GM12875 (cell line): ENCODE measurements around the gene GUCA1A.
"Not testable (repeated sequence)": the region's sequence is repeated elsewhere in the genome, so short reads cannot be mapped to it uniquely, and the experiment has no call there.

ENCODE experiments used
- H3K4me3 ChIP-seq: one replicate; pipeline ENCODE4 v1.5.1; 2011; ENCODE audit warnings: low read depth, low read length, control low read depth
- CTCF ChIP-seq: IDR thresholded peaks from 2 replicates; pipeline ENCODE4 v1.5.1; 2011; ENCODE audit warnings: low read depth, mild to moderate bottlenecking, control low read depth, inconsistent platforms, low read length, moderate library complexity, borderline replicate concordance; ENCODE audit not compliant: insufficient read depth

Gene GUCA1A

GRCh38 chr6:42193491-42193894 is 20.3 kb downstream of the GUCA1A start:
- TF ChIP-seq CTCF: no peak
- no peak overlapping the region for H3K4me3 ChIP-seq

DNA sequence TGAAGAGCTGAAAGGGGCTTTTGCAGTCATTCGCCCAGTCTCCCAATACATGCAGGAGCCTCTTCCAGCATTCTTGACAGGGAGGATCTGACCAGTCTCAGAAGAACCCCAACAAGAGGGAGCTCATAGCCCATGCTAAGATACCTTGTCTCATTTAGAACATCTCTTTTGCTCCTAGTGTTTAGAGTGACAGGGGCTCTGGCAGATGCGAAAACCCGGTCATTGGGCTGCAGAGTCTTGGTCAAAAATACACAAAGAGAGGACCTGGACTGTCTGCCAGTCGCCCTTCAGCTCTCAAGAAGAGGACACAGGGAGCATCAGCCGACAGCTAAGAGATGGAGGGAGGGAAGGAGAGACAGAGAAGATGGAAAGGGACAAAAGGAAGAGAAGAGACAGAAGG is 20.9 kb downstream of the GUCA1A start:
- TF ChIP-seq CTCF: no peak
- H3K4me3 ChIP-seq: no peak overlapping the region

GRCh38 chr6:42195415-42195814 is 22.3 kb downstream of the GUCA1A start:
- H3K4me3 ChIP-seq: no peak overlapping the region
- no peak for TF ChIP-seq CTCF

DNA sequence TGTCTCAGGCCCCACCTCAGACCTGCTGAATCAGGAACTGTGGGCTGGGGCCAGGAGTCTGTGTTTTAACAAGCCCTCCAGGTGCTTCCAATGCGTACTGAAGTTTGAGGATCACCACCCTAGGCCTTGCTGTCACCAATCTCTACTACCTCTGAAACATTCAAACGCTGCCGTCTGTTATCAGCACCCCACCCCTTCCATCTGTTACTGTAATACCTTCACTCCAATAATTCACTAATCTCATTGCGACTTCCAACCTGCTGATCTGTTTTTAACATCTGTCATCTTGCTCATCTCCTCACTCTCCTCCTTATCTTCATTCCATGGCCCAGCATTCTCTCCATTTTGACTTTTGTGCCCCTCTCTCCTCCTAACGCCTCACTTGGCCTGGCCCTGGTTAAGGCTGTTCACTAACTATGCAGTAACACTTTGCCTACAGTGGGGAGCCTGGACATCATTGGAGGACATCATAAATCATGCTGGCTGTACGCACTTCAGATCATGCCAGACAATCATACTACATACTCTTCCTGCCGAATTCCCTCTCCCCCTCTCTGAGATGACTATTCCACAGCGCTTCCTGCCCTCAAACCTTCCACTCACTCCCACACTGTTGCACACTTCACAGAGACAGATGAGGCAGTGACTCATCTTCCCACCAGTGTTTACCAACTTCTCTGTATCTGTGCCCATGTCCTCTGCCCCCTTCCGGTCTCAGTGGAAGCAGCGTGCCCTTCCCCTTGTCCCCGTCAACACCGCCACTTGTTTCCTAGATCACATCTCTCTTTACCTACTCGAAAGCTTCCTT is 24.6 kb downstream of the GUCA1A start:
- no peak overlapping the region for H3K4me3 ChIP-seq
- no peak for TF ChIP-seq CTCF

DNA sequence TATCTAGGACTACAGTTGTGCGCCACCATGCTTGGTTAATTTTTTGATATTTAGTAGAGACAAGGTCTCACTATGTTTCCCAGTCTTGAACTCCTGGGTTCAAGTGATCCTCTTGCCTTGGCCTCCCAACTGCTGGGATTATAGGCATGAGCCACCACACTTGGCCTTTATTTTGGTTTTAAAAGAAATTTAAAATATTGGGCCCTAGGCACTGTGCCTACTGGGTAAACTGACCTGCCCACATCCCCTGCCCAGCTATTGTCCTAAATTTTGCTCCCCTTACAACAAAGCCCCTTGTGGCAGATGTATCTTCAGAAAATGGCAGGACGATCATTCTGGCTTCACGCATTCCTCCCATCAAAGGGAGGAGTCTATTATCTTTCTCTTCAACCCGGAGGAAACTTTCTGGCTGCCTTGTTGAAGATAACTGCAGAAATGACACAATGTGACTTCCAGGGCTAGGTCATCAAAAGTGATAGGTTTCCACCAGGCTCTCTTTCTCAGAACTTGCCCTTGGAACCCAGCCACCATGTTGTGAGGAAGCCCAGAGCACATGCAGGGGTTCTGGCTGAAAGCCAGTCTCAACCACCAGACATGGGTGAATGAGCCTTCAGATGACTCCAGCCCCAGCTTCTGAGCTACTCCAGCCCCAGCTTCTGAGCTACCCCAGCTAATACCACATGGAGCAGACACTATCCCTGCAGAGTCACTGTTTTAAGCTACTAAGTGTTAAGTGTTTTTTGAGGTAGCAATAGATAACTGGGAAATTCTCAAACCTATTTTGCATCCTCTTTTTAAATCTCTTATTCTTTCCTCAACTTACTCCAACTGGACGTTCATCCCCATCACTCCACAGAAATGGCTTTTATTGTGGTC is 26.2 kb downstream of the GUCA1A start:
- no peak overlapping the region for H3K4me3 ChIP-seq
- no peak for TF ChIP-seq CTCF

DNA sequence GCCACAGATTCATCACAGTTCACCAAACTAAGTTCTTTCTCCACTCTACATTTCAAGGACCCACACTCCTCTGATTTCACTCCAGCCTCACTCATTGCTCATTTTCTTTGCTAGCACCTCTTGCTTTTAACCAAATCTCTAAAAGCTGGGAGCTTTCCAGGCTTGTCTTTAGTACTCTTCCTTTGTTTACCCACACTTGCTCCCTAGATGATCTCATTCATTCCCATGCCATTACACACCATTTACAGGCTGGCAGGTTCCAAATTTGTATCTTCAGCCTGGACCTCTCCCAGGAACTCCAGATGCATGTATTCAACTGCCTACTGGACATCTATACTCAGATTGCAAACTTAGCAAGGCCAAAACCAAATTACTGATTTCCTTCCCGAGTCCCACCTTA is 26.9 kb downstream of the GUCA1A start:
- no peak for TF ChIP-seq CTCF

GRCh38 chr6:42201382-42201781 is 28.2 kb downstream of the GUCA1A start:
- no peak overlapping the region for H3K4me3 ChIP-seq

More for the DNA sequence above, 26.9 kb downstream of the GUCA1A start:
- H3K4me3 ChIP-seq: no peak overlapping the region

DNA sequence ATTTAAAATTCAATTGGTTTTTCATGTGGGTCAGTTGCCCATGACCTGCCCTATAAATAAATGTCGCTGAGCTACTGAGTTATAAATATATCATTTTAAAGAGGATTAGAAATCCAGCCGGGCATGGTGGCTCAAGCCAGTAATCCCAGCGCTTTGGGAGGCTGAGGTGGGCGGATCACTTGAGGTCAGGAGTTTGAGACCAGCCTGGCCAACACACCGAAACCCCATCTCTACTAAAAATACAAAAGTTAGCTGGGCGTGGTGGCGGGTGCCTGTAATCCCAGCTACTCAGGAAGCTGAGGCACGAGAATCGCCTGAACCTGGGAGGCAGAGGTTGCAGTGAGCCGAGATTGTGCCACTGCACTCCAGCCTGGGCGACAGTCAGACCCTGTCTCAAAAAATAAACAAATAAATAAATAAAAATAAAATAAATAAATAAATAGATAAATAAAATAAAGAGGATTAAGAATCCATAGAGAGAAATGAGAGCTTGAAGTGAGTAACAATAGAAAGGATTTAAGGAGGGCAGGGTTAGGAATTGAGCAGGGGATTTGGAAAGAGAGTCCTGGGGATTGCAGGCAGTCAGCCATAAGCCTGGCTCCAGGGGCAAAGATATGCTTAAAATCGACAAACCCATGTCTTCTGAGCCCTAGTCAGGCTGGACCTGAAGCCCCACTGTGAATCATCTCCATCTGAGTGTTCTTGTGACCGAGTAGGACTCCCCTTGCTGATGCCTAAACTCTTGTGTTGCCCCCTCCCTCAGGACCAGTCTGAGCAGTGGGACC is 29.2 kb downstream of the GUCA1A start:
- H3K4me3 ChIP-seq: not testable (repeated sequence)

More at GRCh38 chr6:42201382-42201781, 28.2 kb downstream of the GUCA1A start:
- TF ChIP-seq CTCF: no peak
